Measurements from ENCODE around the gene FARP1. TPM values are rescaled to one million over a fixed set of nuclear protein-coding genes. Genes with fewer than 3 reads are reported as not detected.

Gene FARP1
- total and polyA plus RNA-seq, 10 of the 15 experiments (the other 5 are each of a cell fraction or from before 2014, with no cell fraction given), result 0.17 to 6.9 (median 0.68) TPM

GRCh38 chr13:98239162-98240076 is 96.5 kb downstream of the FARP1 start (continued):
- no peak for TF ChIP-seq SMARCA5 (IDR thresholded peaks at IDR 0.05)
- TF ChIP-seq RAD51 (IDR thresholded peaks at IDR 0.05), result no peak
- TF ChIP-seq ZNF274 (IDR thresholded peaks at IDR 0.05; ENCODE audit: insufficient read depth, insufficient read length), result no peak
- no peak for TF ChIP-seq EZH2 (IDR thresholded peaks at IDR 0.05; ENCODE audit: borderline replicate concordance, control insufficient read depth, low read depth, low read length)

- BruUV-seq (replicated peaks), result no TSS peak
- H3K9me3 ChIP-seq (replicated peaks; ENCODE audit: control insufficient read depth, insufficient read depth, low read length), result no peaks in the 10 kb centered on the region
- no peak overlapping the region for H3K9ac ChIP-seq (ENCODE audit: control insufficient read depth, insufficient read depth, low read length)
- no peak overlapping the region for H3K27ac ChIP-seq (ENCODE audit: control insufficient read depth, insufficient read depth)
- H3K4me2 ChIP-seq (ENCODE audit: control insufficient read depth, insufficient read depth), result no peak overlapping the region
- no peaks in the 10 kb centered on the region for H3K4me1 ChIP-seq (ENCODE audit: control insufficient read depth, insufficient read depth, low read length)
- 48% methylated on average over 12 of the region's 12 CpGs for WGBS (ENCODE audit: insufficient coverage, insufficient replicate concordance, low lambda C conversion rate, missing lambda C conversion rate)
- H3K79me2 ChIP-seq (ENCODE audit: control insufficient read depth, insufficient read depth, low read length), result no peaks in the 10 kb centered on the region
- intact Hi-C loops (cut with micrococcal nuclease; ENCODE audit: unreplicated experiment), result no loop called here
- TF ChIP-seq TAF1 (IDR thresholded peaks at IDR 0.05; ENCODE audit: borderline replicate concordance, low read depth, low read length) (no peak), CHD4 (IDR thresholded peaks at IDR 0.05) (no peak), CUX1 (IDR thresholded peaks at IDR 0.05; ENCODE audit: insufficient replicate concordance, low read depth, low read length) (no peak), CTCF (IDR thresholded peaks at IDR 0.05 in 2 of 3, conservative IDR thresholded peaks at IDR 0.05 in 1 of 3; ENCODE audit: control insufficient read depth in 2 of 3, extremely low read depth in 1 of 3, insufficient read depth in 1 of 3, low read depth in 3 of 3, low read length in 3 of 3) (no peak), HDGF (IDR thresholded peaks at IDR 0.05) (no peak)
- ChIA-PET CTCF (no interaction called here), POLR2A (no interaction called here), RAD21 (ENCODE audit: unreplicated experiment) (no interaction called here), SMC1A (ENCODE audit: uncharacterized antibody, unreplicated experiment) (no interaction called here)
- ATAC-seq (no peak), FAIRE-seq (no peak), DNase-seq (ENCODE audit: low read depth, low spot score) (no peak)
- H3K27me3 ChIP-seq (replicated peaks in 1 of 2; ENCODE audit: control insufficient read depth in 2 of 2, insufficient read depth in 2 of 2, low read length in 1 of 2), result no peaks in the 10 kb centered on the region
- no peak overlapping the region for H2AFZ ChIP-seq (ENCODE audit: control insufficient read depth, low read depth, low read length)
- no peaks in the 10 kb centered on the region for H3K36me3 ChIP-seq (ENCODE audit: control insufficient read depth in 2 of 2, insufficient read depth in 2 of 2, low read length in 1 of 2)
- in situ Hi-C loops (cut with MboI), result no loop called here
- H4K20me1 ChIP-seq (ENCODE audit: control insufficient read depth, insufficient read depth), result no peaks in the 10 kb centered on the region
- H3K4me3 ChIP-seq, result no peak overlapping the region
Measured at GRCh38 chr13:98240135-98240534, 97.2 kb downstream of the FARP1 start.
